Measurements from ENCODE around the gene COL11A2. TPM values are rescaled to one million over a fixed set of nuclear protein-coding genes. Genes with fewer than 3 reads are reported as not detected.

COL11A2 gene
- total and polyA plus RNA-seq, 12 donors = 0.05 to 7.2 (median 0.44) TPM

- no peaks in the 10 kb centered on the region for H3K9me3 ChIP-seq (replicated peaks in 1 of 3)
- 69 to 80% (median 76%) methylated on average over 9 of the region's 9 CpGs for WGBS, 4 donors
- H3K36me3 ChIP-seq (replicated peaks in 1 of 2) = no peaks in the 10 kb centered on the region
- no peaks in the 10 kb centered on the region for H3K27me3 ChIP-seq
- H3K27ac ChIP-seq = no peak overlapping the region
- intact Hi-C loops (cut with DNase I) = no loop called here
- no peak overlapping the region for H3K4me3 ChIP-seq
- DNase-seq = no peak
- TF ChIP-seq CTCF (IDR thresholded peaks at IDR 0.05) (no peak), POLR2A (IDR thresholded peaks at IDR 0.05) (no peak)
- no peaks in the 10 kb centered on the region for H3K4me1 ChIP-seq (replicated peaks in 1 of 2)
These were observed 7.1 kb downstream of the COL11A2 start for GRCh38 chr6:33185190-33185589.

- TF ChIP-seq POLR2A (IDR thresholded peaks at IDR 0.05) (no peak), CTCF (IDR thresholded peaks at IDR 0.05) (no peak)
- no peak for DNase-seq
- intact Hi-C loops (cut with DNase I) = no loop called here
- WGBS, 4 donors = 69 to 73% (median 72%) methylated on average over 5 of the region's 5 CpGs
- H3K36me3 ChIP-seq (replicated peaks in 1 of 2) = no peaks in the 10 kb centered on the region
- no peaks in the 10 kb centered on the region for H3K4me1 ChIP-seq (replicated peaks in 1 of 2)
- H3K27me3 ChIP-seq = no peaks in the 10 kb centered on the region
- no peaks in the 10 kb centered on the region for H3K9me3 ChIP-seq (replicated peaks in 1 of 3)
- H3K27ac ChIP-seq = no peak overlapping the region
- H3K4me3 ChIP-seq = no peak overlapping the region
These were observed 9.1 kb downstream of the COL11A2 start for GRCh38 chr6:33183071-33183683.

DNA sequence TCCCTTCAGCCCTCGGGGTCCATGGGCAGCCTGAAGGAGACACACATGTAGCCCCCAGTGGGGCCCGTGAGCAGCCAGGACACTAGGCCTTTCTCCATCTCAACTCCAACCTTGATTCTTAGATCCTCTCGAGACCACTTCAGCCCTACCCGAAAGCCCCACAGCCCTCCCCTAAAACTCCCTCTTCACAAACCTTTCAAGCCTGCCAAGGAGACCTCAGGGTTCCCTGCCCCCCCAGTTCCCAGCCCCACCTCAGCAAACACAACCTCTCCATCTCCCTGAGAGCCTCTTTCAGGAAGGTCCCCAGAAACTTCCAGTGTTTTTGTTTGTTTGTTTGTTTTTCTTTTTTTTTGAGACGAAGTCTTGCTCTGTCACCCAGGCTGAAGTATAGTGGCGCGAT, 11.1 kb downstream of the COL11A2 start:
- Histone ChIP-seq H3K9me3 (replicated peaks in 1 of 3) (no peaks in the 10 kb centered on the region), H3K4me3 (no peak overlapping the region), H3K27me3 (no peaks in the 10 kb centered on the region), H3K4me1 (replicated peaks in 1 of 2) (no peaks in the 10 kb centered on the region), H3K27ac (no peak overlapping the region), H3K36me3 (replicated peaks in 1 of 2) (no peaks in the 10 kb centered on the region)
- intact Hi-C loops (cut with DNase I) = no loop called here
- DNase-seq = no peak
- WGBS, 4 donors = 85 to 93% (median 87%) methylated on average over 7 of the region's 7 CpGs
- TF ChIP-seq CTCF (IDR thresholded peaks at IDR 0.05) (no peak), POLR2A (IDR thresholded peaks at IDR 0.05) (no peak)

DNA sequence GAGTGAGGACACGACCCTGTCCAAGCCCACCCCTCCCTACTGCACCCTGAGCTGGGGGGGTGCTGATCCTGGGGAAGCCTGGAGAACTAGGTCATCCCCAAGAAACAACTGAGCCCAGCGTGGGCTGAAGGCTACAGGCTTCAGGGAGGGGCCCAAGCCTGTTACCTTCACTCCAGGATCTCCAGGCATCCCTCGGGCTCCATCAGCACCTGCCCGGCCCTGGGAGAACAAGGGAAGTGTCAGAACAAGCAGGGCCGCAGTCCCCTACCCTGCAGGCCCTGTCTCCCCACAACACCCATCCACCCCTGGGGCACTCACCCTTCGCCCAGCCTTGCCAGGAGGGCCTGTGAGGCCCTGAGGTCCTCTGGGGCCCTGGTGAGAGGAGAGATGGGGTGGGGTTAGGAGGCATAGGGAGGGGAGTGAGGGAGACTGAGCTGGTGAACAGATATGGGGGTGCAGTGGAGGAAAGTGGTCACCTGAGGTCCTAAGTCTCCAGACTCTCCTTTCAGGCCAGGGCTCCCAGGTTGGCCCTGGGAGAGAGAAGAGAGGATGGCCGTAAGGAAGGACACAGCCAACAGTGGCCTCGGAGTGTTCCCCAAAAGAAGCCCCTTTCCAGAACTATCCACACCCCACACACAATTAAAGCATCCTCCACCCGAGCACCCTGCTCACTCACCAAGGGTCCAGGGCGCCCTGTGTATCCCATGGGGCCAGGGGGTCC, 13.4 kb downstream of the COL11A2 start:
- intact Hi-C loops (cut with DNase I) = loop anchor here in 1 of 2 donors (5.0 kb wide), 1 partner anchor 53 kb away; no protein-coding TSS in a partner anchor
- TF ChIP-seq CTCF (IDR thresholded peaks at IDR 0.05) = no peak
- TF ChIP-seq POLR2A (IDR thresholded peaks at IDR 0.05) = no peak

More for the DNA sequence above, 13.4 kb downstream of the COL11A2 start:
- WGBS, 4 donors = 87 to 92% (median 90%) methylated on average over 8 to 10 of the region's 10 CpGs
- no peak for DNase-seq
- no peaks in the 10 kb centered on the region for H3K27me3 ChIP-seq
- H3K4me1 ChIP-seq (replicated peaks in 1 of 2) = no peaks in the 10 kb centered on the region
- no peaks in the 10 kb centered on the region for H3K36me3 ChIP-seq (replicated peaks in 1 of 2)
- no peak overlapping the region for H3K27ac ChIP-seq
- H3K9me3 ChIP-seq (replicated peaks in 1 of 3) = no peaks in the 10 kb centered on the region
- no peak overlapping the region for H3K4me3 ChIP-seq
